ENCODE results near the gene TP53RK.

DNA sequence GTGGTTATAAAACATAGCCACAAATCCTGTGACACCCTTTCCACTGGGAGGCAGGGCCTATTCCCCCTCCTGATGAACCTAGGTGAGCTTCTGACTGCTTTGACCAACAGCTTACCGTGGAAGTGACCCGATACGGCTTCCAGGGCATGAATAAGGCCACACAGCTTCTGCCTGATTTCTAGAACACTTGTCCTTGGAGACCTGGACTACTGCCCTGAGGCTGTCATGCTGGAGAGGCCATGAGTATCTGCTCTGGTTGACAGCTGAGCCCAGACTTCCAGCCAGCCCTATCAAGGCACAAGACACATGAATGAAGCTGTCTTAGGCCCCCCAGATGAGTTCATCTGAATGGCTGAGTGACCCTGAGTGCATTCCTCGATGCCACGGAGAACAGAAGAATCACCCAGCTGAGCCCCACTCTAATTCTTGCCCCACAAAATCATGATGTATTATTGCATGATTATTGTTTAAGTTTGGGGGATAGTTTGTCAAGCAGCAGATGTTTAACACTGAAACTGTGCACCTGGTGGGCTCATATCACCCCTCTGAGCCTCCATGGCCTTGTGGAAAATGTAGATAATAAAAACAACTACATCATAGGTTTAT, 16.6 kb downstream of the TP53RK start:
- TF ChIP-seq, protein P1, sequence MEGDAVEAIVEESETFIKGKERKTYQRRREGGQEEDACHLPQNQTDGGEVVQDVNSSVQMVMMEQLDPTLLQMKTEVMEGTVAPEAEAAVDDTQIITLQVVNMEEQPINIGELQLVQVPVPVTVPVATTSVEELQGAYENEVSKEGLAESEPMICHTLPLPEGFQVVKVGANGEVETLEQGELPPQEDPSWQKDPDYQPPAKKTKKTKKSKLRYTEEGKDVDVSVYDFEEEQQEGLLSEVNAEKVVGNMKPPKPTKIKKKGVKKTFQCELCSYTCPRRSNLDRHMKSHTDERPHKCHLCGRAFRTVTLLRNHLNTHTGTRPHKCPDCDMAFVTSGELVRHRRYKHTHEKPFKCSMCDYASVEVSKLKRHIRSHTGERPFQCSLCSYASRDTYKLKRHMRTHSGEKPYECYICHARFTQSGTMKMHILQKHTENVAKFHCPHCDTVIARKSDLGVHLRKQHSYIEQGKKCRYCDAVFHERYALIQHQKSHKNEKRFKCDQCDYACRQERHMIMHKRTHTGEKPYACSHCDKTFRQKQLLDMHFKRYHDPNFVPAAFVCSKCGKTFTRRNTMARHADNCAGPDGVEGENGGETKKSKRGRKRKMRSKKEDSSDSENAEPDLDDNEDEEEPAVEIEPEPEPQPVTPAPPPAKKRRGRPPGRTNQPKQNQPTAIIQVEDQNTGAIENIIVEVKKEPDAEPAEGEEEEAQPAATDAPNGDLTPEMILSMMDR (IDR thresholded peaks at IDR 0.05; ENCODE audit: poor library complexity, severe bottlenecking) = no peak
- TF ChIP-seq, protein P2, sequence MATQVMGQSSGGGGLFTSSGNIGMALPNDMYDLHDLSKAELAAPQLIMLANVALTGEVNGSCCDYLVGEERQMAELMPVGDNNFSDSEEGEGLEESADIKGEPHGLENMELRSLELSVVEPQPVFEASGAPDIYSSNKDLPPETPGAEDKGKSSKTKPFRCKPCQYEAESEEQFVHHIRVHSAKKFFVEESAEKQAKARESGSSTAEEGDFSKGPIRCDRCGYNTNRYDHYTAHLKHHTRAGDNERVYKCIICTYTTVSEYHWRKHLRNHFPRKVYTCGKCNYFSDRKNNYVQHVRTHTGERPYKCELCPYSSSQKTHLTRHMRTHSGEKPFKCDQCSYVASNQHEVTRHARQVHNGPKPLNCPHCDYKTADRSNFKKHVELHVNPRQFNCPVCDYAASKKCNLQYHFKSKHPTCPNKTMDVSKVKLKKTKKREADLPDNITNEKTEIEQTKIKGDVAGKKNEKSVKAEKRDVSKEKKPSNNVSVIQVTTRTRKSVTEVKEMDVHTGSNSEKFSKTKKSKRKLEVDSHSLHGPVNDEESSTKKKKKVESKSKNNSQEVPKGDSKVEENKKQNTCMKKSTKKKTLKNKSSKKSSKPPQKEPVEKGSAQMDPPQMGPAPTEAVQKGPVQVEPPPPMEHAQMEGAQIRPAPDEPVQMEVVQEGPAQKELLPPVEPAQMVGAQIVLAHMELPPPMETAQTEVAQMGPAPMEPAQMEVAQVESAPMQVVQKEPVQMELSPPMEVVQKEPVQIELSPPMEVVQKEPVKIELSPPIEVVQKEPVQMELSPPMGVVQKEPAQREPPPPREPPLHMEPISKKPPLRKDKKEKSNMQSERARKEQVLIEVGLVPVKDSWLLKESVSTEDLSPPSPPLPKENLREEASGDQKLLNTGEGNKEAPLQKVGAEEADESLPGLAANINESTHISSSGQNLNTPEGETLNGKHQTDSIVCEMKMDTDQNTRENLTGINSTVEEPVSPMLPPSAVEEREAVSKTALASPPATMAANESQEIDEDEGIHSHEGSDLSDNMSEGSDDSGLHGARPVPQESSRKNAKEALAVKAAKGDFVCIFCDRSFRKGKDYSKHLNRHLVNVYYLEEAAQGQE (IDR thresholded peaks at IDR 0.05; ENCODE audit: borderline replicate concordance) = no peak
- TF ChIP-seq EZH2 (IDR thresholded peaks at IDR 0.05; ENCODE audit: borderline replicate concordance, insufficient read depth, low read length, poor library complexity, severe bottlenecking) (no peak), POLR2AphosphoS5 (IDR thresholded peaks at IDR 0.05) (no peak), RAD21 (conservative IDR thresholded peaks at IDR 0.05) (no peak), TAF1 (IDR thresholded peaks at IDR 0.05; ENCODE audit: low read depth) (no peak), MXI1 (conservative IDR thresholded peaks at IDR 0.05; ENCODE audit: poor library complexity, severe bottlenecking) (no peak)
